Activated CD4-positive, alpha-beta T cell treated with anti-CD3 and anti-CD28 coated beads, Interleukin-10, Interleukin-2, amounts not matched to agents 100 ng/mL and 50 ng/mL, durations not matched to agents 16 hours and 8 hours (primary cell): ENCODE measurements around the gene TUBGCP2.
"Not testable (repeated sequence)": the region's sequence is repeated elsewhere in the genome, so short reads cannot be mapped to it uniquely, and the experiment has no call there.

ENCODE experiments used
- DNase-seq: peaks from one replicate; pipeline ENCODE4 v3.0.0-alpha.2; 2020

The TUBGCP2 gene

GRCh38 chr10:133242611-133243356, 65.9 kb downstream of the TUBGCP2 start:
- no peak for DNase-seq

- no peak for DNase-seq
Observed at GRCh38 chr10:133241501-133242205, 67.0 kb downstream of the TUBGCP2 start.

GRCh38 chr10:133239990-133240389, 68.7 kb downstream of the TUBGCP2 start:
- no peak for DNase-seq

GRCh38 chr10:133238466-133238804, 70.2 kb downstream of the TUBGCP2 start:
- DNase-seq: no peak

- no peak for DNase-seq
Observed at GRCh38 chr10:133237588-133238465, 70.8 kb downstream of the TUBGCP2 start, which contains the start of gene VENTX. Gene VENTX (plus strand): TSS chr10:133237855. CDS start chr10:133237915, 60 bp downstream.

GRCh38 chr10:133237241-133237587, 71.5 kb downstream of the TUBGCP2 start:
- no peak for DNase-seq

GRCh38 chr10:133236401-133237240, 72.1 kb downstream of the TUBGCP2 start:
- DNase-seq: no peak

- no peak for DNase-seq
Observed at GRCh38 chr10:133235932-133236331, 72.7 kb downstream of the TUBGCP2 start.

- no peak for DNase-seq
Observed at GRCh38 chr10:133235265-133235855, 73.3 kb downstream of the TUBGCP2 start.

GRCh38 chr10:133234796-133235195, 73.9 kb downstream of the TUBGCP2 start:
- not testable (repeated sequence) for DNase-seq

GRCh38 chr10:133231946-133232574, 76.6 kb downstream of the TUBGCP2 start:
- DNase-seq: no peak

GRCh38 chr10:133231244-133231945, 77.3 kb downstream of the TUBGCP2 start:
- no peak for DNase-seq

- DNase-seq: peak; percentile 18
Observed at GRCh38 chr10:133230387-133231195, 78.1 kb downstream of the TUBGCP2 start.

GRCh38 chr10:133230044-133230361, 78.7 kb downstream of the TUBGCP2 start, which contains the start of gene UTF1:
Gene UTF1 (plus strand): TSS chr10:133230217. CDS start chr10:133230289, 72 bp downstream.
- no peak for DNase-seq

- no peak for DNase-seq
Observed at GRCh38 chr10:133229265-133230043, 79.2 kb downstream of the TUBGCP2 start.
